ENCODE measurements around the gene AMN.

- TF ChIP-seq GATA3 (IDR thresholded peaks at IDR 0.05; ENCODE audit: low read depth, low read length) = no peak
- TF ChIP-seq GATA2 (IDR thresholded peaks at IDR 0.05; ENCODE audit: low read depth, low read length) = no peak
These were observed 48.9 kb upstream of the AMN start for GRCh38 chr14:102873546-102874061.
